22Rv1 (cell line): ENCODE measurements around the gene RAB15.
"Not testable (repeated sequence)": the region's sequence is repeated elsewhere in the genome, so short reads cannot be mapped to it uniquely, and the experiment has no call there.

Source experiments
- ZFX ChIP-seq: fragments of 450-650 bp; IDR thresholded peaks from 2 replicates; pipeline ENCODE4 v1.6.1; 2017; ENCODE audit warnings: antibody characterized with exemption, borderline replicate concordance
- TF ChIP-seq, protein P1 (sequence below): fragments of 450-650 bp; IDR thresholded peaks from 2 replicates; pipeline ENCODE4 v1.5.1; 2017; ENCODE audit warnings: mild to moderate bottlenecking

DNA sequence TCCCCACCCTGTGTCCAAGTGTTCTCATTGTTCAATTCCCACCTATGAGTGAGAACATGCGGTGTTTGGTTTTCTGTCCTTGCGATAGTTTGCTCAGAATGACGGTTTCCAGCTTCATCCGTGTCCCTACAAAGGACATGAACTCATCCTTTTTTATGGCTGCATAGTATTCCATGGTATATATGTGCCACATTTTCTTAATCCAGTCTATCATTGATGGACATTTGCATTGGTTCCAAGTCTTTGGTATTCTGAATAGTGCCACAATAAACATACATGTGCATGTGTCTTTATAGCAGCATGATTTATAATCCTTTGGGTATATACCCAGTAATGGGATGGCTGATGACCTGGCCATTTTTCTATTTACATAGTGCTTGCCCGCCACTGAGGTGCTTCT is 58.7 kb downstream of the RAB15 start:
- TF ChIP-seq, protein P1, sequence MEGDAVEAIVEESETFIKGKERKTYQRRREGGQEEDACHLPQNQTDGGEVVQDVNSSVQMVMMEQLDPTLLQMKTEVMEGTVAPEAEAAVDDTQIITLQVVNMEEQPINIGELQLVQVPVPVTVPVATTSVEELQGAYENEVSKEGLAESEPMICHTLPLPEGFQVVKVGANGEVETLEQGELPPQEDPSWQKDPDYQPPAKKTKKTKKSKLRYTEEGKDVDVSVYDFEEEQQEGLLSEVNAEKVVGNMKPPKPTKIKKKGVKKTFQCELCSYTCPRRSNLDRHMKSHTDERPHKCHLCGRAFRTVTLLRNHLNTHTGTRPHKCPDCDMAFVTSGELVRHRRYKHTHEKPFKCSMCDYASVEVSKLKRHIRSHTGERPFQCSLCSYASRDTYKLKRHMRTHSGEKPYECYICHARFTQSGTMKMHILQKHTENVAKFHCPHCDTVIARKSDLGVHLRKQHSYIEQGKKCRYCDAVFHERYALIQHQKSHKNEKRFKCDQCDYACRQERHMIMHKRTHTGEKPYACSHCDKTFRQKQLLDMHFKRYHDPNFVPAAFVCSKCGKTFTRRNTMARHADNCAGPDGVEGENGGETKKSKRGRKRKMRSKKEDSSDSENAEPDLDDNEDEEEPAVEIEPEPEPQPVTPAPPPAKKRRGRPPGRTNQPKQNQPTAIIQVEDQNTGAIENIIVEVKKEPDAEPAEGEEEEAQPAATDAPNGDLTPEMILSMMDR: not testable (repeated sequence)
- not testable (repeated sequence) for TF ChIP-seq ZFX
